HG03460 (cell line): ENCODE measurements around the gene MACROD2.

Experiments
- ATAC-seq: cut with Tn5 transposase; IDR thresholded peaks from one replicate; pipeline ENCODE4 v1.9.1; 2021; ENCODE audit not compliant: unreplicated experiment

Gene MACROD2

DNA sequence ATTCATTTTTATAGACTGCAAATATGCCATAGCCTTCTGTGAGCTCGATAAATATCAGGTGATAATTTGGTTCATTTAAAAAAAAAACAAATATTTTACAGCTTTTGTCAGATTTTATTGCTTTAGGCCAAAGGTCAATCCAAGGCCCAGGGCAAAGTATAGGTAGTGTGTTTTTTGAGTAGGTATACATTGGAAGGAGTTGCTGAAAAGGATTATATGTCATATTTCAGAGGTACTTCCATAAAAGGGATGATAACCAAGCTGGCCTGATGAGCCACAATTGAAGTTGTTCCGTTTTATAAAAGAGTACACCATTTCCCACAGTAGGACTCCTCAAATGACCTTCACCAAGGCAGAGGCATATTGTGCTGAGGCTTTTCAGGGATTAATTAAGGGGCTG, 794.9 kb downstream of the MACROD2 start:
- no peak for ATAC-seq

DNA sequence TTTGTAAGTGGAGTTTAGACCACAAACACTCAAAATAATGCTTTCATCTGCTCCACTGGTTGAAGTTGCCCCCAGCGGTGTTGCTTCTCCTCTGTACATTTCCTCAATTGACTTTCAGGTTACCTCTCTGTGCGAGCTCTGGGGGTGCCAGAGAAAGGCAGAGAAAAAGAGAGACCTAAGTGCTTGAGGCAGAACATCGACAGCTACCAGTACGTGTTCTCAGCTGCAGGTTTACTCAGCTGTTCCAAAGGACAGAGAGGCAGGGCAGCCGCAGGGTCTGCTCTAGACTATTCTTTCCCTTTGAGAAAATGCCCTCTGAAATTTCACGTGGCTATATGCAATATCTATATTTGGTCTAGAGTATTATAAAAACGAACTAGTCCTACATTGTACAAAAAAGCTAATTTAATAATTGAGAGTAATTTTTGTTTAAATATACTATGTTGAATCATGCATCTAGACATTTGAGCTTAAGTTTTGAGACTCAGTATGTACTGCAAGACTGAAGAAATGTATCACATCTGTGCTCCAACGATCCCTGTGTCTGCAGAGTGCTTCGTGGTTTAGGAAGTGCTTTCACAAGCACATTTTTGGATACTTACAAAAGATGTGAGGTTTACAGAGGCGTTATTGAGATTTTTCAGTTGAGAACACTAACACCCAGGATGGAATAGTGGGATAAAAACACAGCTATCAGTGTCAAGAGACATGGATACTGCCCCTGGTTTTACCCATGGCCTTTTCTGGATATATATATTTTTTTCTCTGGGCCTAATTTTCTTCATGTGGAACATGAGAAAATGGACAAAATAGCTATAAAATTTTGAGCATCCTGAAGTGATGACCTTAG, 795.7 kb downstream of the MACROD2 start:
- ATAC-seq = no peak

DNA sequence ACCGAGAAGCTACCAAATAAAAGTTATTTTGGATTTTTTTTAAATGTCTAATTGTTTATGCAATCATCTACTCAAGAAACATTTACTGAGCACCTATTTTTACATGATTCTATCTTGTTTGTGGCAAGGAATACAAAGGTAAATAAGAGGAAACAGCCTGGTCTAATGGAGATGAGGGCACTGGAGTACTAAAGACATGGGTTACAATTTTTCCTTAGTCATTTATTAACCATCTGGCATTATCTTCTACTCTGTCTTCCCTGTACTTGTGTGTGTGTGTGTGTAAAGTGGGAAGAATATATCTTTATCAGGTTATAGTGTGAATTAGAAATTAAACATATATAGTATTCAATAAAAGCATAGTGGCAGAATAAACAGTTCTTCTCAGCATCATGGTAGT, 797.6 kb downstream of the MACROD2 start:
- no peak for ATAC-seq

- ATAC-seq = no peak
Observed at GRCh38 chr20:14799545-14800216, 804.4 kb downstream of the MACROD2 start.

DNA sequence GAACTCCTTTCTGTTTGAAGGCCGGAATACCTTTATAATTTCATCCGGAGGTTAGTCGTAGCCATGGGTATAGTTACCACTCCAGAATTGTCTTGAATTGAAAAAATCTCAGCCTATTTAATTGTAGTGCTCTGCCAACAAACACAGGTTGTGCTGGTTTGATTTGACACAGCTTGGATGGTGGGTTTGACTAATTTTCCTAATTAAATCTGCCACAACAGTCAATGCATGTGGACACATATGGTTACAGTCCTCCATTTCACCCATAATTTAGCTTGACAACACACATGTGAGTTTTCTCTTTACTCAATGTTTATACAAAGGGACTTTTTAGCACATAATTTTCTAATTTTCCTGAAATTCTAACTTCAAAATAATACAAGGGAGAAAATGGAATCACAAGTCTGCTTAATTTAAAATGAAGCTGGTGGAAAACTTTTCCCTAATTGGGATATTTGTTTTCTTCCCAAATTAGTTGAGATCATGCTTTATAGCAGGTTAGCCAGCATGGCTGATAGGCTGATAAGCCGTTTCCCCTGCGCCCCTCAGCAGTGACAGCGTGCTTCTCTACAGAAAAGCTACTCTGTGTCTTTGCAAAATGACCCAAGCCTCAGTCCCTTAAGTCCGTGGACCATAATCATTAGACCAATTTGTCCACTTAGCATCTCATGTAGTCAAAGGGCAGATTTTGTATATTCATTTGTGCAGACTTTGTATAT, 805.5 kb downstream of the MACROD2 start:
- ATAC-seq = no peak

GRCh38 chr20:14801591-14802325, 806.4 kb downstream of the MACROD2 start:
- ATAC-seq = no peak

- no peak for ATAC-seq
Observed at GRCh38 chr20:14807224-14807623, 811.9 kb downstream of the MACROD2 start.

- no peak for ATAC-seq
Observed at GRCh38 chr20:14815340-14815739, 820.0 kb downstream of the MACROD2 start.

DNA sequence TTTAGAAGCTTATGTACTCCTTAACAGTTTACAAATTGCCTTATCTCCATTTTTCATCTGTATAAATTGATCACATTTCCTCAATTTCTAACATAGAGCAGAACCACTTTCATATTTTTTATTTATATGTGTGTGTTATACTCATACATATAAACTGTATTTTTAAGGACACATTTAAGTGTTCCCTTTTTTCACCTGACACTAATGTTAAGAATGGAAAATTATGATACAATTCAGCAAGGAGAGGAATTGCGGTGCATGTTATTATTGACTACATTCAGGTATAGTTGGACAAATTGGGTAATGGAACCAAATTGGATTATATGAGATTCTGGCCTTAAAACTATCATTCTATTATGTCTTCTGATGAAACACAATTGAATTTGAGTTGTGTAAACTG, 821.2 kb downstream of the MACROD2 start:
- ATAC-seq = no peak

DNA sequence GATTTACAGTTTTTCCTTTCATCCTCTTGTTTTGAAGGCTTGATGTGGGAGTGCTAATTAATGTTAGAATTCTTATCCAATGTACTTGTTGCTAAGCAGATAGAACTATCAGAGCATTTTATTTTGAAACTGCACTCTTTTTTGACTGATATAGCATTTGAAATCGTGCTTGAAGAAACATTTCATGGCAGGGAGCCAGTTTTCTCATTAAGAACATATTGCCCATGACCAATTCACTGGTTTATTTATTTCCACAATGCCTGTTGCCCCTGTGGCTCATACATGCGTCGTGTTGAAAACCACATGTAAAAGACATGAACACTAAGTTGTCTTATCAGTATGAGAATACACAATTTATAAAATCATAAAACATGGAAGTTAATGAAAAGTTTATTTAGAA, 821.8 kb downstream of the MACROD2 start:
- ATAC-seq = no peak

DNA sequence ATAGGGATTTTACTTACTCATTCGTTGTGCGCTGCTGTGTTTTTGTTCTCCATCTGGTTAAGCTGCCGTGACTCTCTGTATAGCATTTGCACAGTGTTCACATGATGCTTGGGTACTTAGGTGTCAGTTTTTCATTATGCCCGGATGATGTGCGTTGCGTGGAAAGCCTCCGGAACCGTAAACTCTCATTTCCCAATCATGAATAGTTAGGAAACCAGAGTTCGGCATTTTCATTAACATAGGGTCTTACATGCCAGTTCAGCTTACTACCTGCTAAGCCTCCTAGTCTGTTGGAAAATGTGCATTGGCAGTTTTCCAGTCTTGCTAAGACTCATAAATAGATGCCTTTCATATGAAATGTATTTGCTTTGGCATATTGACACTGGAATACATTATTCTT, 825.5 kb downstream of the MACROD2 start:
- ATAC-seq = no peak

GRCh38 chr20:14821251-14821650, 825.9 kb downstream of the MACROD2 start:
- no peak for ATAC-seq

DNA sequence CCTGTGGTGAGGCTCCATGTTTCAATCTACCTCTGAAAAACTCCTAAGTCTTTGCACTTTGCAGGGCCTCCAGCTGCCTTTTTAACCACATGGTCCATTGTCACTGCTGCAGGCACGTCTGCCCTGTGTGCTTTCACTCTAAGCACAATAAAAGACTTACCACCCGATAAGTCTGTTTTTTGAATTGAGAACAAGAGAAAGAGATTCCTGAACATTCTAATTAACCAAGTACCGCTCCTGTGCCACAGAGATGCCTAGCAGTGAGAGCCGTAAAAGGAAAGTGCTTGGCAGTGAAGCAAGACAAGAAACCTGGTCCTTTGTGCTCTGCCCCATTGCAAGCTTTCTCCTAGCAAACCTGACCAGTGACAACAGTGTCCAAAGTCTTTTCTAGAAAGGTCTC, 829.7 kb downstream of the MACROD2 start:
- no peak for ATAC-seq

DNA sequence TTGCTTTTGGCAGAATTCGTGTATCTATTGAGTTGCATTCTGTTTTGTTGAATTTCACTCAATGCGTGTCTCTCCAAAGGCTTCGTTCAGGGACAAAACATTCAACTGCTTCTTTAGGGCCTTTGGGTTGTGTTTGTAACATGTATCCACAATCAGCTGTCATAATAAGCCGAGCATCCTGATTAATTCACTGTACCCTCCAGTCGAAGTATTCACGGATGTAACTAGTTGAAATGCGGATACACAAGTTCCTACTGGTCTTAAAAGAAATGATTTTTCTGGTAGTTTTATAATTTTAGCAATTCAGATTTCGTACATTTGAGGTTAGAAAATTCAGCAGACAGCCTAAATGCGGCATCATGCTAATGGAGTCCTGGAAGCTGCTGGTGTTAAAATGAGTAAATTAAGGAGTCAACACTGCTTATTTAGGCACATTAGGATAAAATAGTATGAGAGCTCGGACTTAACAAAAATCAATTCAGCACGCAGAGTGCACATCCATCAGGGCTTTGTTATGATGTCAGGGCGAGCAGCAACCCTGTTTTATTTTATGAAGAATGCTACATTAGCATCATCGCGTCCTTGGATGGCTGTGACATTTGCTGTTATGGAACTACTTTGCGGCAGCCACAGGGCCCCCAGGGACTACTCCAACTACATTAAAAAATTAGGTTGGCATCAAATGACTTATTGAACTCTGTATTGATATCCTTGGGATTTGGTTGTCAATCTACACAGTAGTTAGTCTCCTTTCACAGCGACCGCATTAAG, 831.4 kb downstream of the MACROD2 start:
- no peak for ATAC-seq

GRCh38 chr20:14828459-14828858, 833.1 kb downstream of the MACROD2 start:
- no peak for ATAC-seq

DNA sequence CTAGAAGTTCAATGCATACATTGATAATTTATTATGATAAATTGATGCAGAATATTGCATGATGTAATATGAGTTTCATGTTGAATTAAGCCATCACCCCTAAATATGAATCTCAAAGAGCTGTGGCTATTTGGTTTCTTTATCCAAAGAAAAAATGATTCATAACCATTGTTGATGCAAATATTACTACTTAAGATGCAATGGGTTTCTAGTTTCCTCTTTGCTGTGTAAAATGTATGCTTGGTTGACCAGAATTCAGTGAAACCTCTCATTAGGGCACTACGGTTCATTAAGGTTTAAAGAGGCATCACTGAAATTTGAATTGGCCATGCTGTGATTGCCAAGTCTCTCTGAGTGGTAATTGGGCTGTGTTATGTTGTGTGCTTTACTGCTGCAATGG, 834.6 kb downstream of the MACROD2 start:
- peak; percentile 58 for ATAC-seq

DNA sequence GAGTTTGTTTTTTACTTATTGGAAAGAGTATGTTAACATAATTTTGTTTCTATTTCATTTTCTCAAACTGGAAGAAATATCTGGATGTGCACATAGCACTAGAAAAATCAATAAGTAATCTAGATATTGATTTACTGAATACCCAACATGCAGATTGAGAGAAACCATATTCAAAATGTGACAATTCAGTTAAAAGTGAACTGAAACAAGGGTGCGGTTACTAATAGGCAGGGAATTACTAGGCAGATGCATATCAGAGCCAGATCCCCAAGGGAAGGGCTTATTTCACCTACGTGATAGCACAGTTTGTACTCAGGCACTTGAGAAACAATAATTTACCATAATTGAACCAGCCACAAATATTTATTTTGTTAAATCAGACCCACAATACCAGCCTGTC, 835.1 kb downstream of the MACROD2 start:
- peak; percentile 66 for ATAC-seq

- peak; percentile 23 for ATAC-seq
Observed at GRCh38 chr20:14830899-14831298, 835.6 kb downstream of the MACROD2 start.

DNA sequence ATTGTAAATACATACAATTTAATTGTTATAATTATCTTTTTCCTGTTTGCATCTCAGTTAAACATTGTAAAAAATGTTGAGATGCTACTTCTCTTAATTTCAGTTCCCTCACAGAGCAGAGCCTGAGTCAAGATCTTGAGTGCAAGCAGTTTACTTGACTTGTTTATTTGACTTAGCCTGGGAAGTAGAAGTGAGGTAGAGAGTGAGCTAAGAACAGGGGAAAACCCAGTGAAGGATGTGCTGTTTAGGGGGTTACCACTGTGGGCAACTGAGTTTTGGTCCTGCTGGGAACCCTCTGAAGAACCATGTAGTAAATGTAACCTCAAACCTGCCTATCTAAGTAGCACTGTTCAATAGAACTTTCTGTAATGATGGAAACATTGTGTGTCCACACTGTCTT, 837.3 kb downstream of the MACROD2 start:
- peak; percentile 49 for ATAC-seq
